NOMO-1 treated with dmso at 0.1 percent for 144 hours (cell line): ENCODE measurements around the gene MYG1.

Experiments
- DNase-seq: peaks from one replicate; lab custom pipeline; 2025; ENCODE audit not compliant: unreplicated experiment; lab: John Stamatoyannopoulos, UW

MYG1 gene

GRCh38 chr12:53353257-53353655, 53.8 kb downstream of the MYG1 start:
- DNase-seq = no peak

GRCh38 chr12:53355121-53355520, 55.6 kb downstream of the MYG1 start:
- no peak for DNase-seq
